ENCODE results near the gene FABP1.
A peak's percentile ranks its signal among the peaks of the same experiment; 100 is the strongest.

Gene FABP1

DNA sequence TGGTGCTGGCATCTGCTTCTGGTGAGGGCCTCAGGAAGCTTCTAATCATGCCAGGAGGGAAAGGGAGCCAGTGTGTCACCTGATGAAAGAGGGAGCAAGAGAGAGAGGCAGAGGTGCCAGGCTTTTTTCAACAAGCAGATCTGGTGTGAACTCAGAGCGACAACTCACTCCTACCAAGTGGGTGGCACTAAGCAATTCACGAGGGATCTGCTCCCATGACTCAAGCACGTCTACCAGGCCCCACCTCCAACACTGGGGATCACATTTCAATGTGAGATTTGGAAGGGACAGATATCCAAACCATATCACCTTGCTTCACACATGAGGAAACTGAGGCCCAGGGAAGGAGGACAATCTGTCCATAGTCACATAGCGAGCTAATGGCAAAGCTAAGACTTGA, 19.1 kb downstream of the FABP1 start:
- TF ChIP-seq, protein P1, sequence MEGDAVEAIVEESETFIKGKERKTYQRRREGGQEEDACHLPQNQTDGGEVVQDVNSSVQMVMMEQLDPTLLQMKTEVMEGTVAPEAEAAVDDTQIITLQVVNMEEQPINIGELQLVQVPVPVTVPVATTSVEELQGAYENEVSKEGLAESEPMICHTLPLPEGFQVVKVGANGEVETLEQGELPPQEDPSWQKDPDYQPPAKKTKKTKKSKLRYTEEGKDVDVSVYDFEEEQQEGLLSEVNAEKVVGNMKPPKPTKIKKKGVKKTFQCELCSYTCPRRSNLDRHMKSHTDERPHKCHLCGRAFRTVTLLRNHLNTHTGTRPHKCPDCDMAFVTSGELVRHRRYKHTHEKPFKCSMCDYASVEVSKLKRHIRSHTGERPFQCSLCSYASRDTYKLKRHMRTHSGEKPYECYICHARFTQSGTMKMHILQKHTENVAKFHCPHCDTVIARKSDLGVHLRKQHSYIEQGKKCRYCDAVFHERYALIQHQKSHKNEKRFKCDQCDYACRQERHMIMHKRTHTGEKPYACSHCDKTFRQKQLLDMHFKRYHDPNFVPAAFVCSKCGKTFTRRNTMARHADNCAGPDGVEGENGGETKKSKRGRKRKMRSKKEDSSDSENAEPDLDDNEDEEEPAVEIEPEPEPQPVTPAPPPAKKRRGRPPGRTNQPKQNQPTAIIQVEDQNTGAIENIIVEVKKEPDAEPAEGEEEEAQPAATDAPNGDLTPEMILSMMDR (IDR thresholded peaks at IDR 0.05; ENCODE audit: low read depth, low read length, missing control alignments): no peak
- DNase-seq: no peak
- H3K27me3 ChIP-seq (replicated peaks): peaks cover 2% of the 10 kb centered on the region
- in situ Hi-C loops (cut with HindIII; ENCODE audit: low pct_ligation_motif_present, low sequenced_read_pairs): no loop called here
- H3K27ac ChIP-seq: no peak overlapping the region
- no peak overlapping the region for H3K4me3 ChIP-seq (ENCODE audit: low read depth, low read length)
- H3K36me3 ChIP-seq (replicated peaks): no peaks in the 10 kb centered on the region

DNA sequence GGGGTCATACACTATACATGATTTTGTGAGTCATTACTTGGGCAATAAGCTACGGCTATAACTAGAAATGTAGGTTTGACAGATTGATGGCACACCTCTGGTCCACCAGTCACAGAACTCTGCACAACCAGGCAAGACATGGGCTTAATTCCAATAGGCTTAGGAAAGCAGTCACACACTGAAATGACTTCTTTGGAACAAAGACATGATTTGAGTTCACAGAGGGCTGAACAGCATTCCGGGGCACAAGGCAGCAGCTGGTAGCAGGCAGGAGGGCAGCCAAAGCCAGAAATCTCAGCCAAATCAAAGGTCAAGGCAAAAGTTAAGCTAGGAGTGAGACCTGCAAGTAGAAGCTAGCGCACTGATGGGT, 27.4 kb downstream of the FABP1 start:
- TF ChIP-seq, protein P1 (IDR thresholded peaks at IDR 0.05; ENCODE audit: low read depth, low read length, missing control alignments): no peak
- DNase-seq: no peak
- in situ Hi-C loops (cut with HindIII; ENCODE audit: low pct_ligation_motif_present, low sequenced_read_pairs): no loop called here
- Histone ChIP-seq H3K27ac (no peak overlapping the region), H3K27me3 (replicated peaks) (no peaks in the 10 kb centered on the region), H3K4me3 (ENCODE audit: low read depth, low read length) (no peak overlapping the region), H3K36me3 (replicated peaks) (no peaks in the 10 kb centered on the region)

DNA sequence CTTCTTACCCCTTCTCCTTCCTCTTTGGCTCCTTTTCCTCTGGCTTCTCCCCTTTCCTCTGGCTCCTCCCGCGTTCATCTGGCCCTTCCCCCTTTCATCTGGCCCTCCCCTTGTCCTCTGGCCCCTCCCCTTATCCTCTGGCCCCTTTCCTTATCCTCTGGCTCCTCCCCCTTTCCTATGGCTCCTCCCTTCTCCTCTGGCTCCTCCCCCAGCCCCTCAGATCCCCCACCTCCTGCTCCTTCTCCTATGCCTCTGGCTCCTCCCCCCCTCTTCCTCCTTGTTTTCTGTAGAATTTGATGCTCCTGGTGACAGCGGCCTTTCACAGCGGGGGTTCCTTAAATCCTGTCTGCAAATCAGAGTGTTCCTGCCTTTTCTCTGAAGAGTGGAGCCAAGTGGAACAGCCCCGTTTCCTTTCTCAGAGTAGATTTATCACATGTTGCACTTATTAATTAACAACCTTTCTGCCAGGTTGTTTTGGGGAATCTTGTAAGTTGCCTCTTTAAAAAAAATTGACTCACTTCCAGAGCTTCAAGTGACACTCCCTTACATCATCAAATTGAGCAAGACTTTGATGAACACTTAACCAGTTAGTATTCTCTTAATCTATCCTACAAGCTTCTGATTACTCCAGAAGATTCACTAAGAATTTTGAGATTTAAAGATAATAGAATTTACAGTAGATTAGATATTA, 27.9 kb downstream of the FABP1 start:
- H3K4me3 ChIP-seq (ENCODE audit: low read depth, low read length): no peak overlapping the region
- TF ChIP-seq, protein P1 (IDR thresholded peaks at IDR 0.05; ENCODE audit: low read depth, low read length, missing control alignments): no peak
- in situ Hi-C loops (cut with HindIII; ENCODE audit: low pct_ligation_motif_present, low sequenced_read_pairs): no loop called here
- H3K27me3 ChIP-seq (replicated peaks): no peaks in the 10 kb centered on the region
- no peak overlapping the region for H3K27ac ChIP-seq
- peak; percentile 2 for DNase-seq
- no peaks in the 10 kb centered on the region for H3K36me3 ChIP-seq (replicated peaks)

DNA sequence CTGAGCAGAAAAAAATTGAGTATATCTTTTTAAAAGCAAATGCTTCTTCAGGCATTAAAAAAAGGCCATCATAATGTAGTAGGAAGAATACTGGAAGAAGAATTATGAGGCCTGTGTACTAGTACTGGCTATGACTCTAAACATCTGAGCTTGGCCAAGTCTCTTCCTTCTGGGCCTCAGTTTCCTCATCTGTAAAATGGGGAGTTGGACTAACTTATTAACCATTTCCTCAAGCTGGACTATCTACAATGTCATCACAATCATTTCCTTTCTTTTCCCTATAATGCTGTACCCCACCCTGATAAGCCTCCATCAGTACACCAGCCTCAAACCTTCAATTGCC, 29.3 kb downstream of the FABP1 start:
- Histone ChIP-seq H3K27me3 (replicated peaks) (no peaks in the 10 kb centered on the region), H3K27ac (no peak overlapping the region)
- in situ Hi-C loops (cut with HindIII; ENCODE audit: low pct_ligation_motif_present, low sequenced_read_pairs): no loop called here

DNA sequence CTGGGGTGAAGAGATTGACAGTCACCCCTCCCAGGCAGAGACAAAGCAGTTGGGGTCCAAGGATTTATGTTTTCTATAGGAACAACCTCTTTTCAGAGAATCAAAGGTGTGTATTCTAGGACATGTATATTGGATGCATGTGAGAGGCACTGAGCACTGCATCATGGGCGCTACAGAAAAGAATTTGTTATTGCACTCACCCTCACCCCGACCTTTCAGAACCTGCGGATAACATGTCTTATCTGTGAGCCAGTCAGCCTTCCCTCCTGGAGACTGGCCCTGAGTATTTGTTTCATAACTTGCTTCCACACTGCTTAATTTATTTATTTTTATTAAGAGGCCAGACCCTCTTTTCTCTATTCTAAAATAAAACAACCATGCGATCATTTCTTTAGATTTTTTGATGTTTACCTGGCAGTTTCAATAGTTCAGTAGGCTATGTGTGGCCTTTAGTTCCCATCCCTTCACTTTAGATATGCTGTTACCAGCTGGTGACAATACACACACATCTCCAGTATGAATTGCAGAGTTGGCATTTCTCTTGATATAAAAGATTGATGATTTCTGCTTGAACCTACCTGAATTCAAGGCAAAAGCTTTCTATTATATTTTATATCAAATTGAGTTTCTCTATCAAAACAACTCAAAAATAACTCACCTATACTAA, 29.8 kb downstream of the FABP1 start:
- no peaks in the 10 kb centered on the region for H3K27me3 ChIP-seq (replicated peaks)
- no peak for DNase-seq
- TF ChIP-seq, protein P1 (IDR thresholded peaks at IDR 0.05; ENCODE audit: low read depth, low read length, missing control alignments): no peak
- in situ Hi-C loops (cut with HindIII; ENCODE audit: low pct_ligation_motif_present, low sequenced_read_pairs): no loop called here
- no peak overlapping the region for H3K27ac ChIP-seq
- H3K36me3 ChIP-seq (replicated peaks): no peaks in the 10 kb centered on the region
- H3K4me3 ChIP-seq (ENCODE audit: low read depth, low read length): no peak overlapping the region

More for the DNA sequence above, 29.3 kb downstream of the FABP1 start:
- Histone ChIP-seq H3K4me3 (ENCODE audit: low read depth, low read length) (no peak overlapping the region), H3K36me3 (replicated peaks) (no peaks in the 10 kb centered on the region)
- no peak for DNase-seq
- TF ChIP-seq, protein P1 (IDR thresholded peaks at IDR 0.05; ENCODE audit: low read depth, low read length, missing control alignments): no peak

Data from brain microvascular endothelial cell (primary cell).